ENCODE measurements around the gene RPTOR. TPM values are rescaled to one million over a fixed set of nuclear protein-coding genes. Genes with fewer than 3 reads are reported as not detected.

RPTOR gene
- polyA plus RNA-seq, 1 of the 3 experiments (the other 2 are of a cell fraction) = 14.9 TPM

- Histone ChIP-seq H3K9me2 (no peaks in the 10 kb centered on the region), H3K36me3 (replicated peaks in 1 of 2; ENCODE audit: control insufficient read depth in 1 of 2, insufficient read depth in 2 of 2, low read length in 1 of 2) (peaks cover 3 to 7% of the 10 kb centered on the region in 2 experiments), H2AFZ (ENCODE audit: low read depth) (no peak overlapping the region), H3K27me3 (ENCODE audit: insufficient read depth) (no peaks in the 10 kb centered on the region), H3F3A (replicated peaks; ENCODE audit: insufficient read depth) (no peaks in the 10 kb centered on the region), H3K79me2 (ENCODE audit: insufficient read depth) (peaks cover 45% of the 10 kb centered on the region), H3K4me3 (ENCODE audit: low read depth in 2 of 2, low read length in 1 of 2) (no peak overlapping the region), H4K20me1 (ENCODE audit: insufficient read depth) (peaks cover 26% of the 10 kb centered on the region; the same call in 1 of the 2 replicates), H3K27ac (ENCODE audit: low read depth in 2 of 2, low read length in 1 of 2) (peak overlapping the region in 1 of 2 experiments; percentile 72; a peak in 2 of 4 replicates), H3K4me2 (no peak overlapping the region), H3K9ac (no peak overlapping the region), H3K4me1 (ENCODE audit: control insufficient read depth in 1 of 2, insufficient read depth in 2 of 2, low read depth in 1 of 2, low read length in 1 of 2) (peaks cover 12 to 30% of the 10 kb centered on the region in 2 experiments; a peak in 3 of 4 replicates), H3K9me3 (no peaks in the 10 kb centered on the region)
- 93% methylated on average over 11 of the region's 11 CpGs for WGBS (ENCODE audit: low lambda C conversion rate)
- peak; percentile 82 for DNase-seq
- TF ChIP-seq MXI1 (IDR thresholded peaks at IDR 0.05; ENCODE audit: low read depth, low read length) = 0 out of 2 replicates have a peak, but pooled peaks have one; percentile 37
- no peak for TF ChIP-seq CHD2 (IDR thresholded peaks at IDR 0.05; ENCODE audit: low read length, partially characterized antibody)
- ChIA-PET CTCF (interaction anchor here (1.1 to 2.0 kb wide), 3 partner anchors 14 to 214 kb away, joined by 3 to 5 read pairs (median 5); no protein-coding TSS in a partner anchor), POLR2A (no interaction called here)
Measured at GRCh38 chr17:80645706-80646325, 101.2 kb downstream of the RPTOR start.

DNA sequence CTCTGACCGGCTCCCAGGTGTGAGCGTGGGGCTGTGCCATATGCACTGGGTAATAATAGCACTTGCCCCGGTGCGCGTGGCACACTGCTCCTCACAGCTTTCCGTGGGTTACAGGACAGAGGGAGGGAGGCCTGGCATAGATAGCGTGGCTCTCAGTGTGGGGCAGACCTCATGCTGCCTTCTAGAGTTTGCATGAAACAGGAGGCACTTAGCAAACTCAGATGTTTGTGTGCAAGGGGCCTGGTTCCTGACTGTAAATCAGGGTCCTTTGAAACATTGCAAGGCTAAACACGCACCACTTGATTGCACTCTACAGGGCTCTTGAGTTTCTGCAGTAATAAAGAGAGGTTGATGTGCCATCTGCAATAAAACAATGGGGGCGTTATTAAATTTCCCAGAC, 101.7 kb downstream of the RPTOR start:
- H3K9me3 ChIP-seq = no peaks in the 10 kb centered on the region
- 94% methylated on average over 9 of the region's 9 CpGs for WGBS (ENCODE audit: low lambda C conversion rate)
- TF ChIP-seq ELF1 (IDR thresholded peaks at IDR 0.05) = no peak
- TF ChIP-seq RXRA (IDR thresholded peaks at IDR 0.05; ENCODE audit: borderline replicate concordance, low read depth) = no peak
- no peak for TF ChIP-seq MXI1 (IDR thresholded peaks at IDR 0.05; ENCODE audit: low read depth, low read length)
- no peak for TF ChIP-seq MAX (IDR thresholded peaks at IDR 0.05; ENCODE audit: low read depth)
- TF ChIP-seq TAF1 (IDR thresholded peaks at IDR 0.05; ENCODE audit: borderline replicate concordance, low read depth, low read length) = no peak
- no peak for TF ChIP-seq SIN3A (IDR thresholded peaks at IDR 0.05; ENCODE audit: borderline replicate concordance, low read depth, low read length)
- TF ChIP-seq, protein P1, sequence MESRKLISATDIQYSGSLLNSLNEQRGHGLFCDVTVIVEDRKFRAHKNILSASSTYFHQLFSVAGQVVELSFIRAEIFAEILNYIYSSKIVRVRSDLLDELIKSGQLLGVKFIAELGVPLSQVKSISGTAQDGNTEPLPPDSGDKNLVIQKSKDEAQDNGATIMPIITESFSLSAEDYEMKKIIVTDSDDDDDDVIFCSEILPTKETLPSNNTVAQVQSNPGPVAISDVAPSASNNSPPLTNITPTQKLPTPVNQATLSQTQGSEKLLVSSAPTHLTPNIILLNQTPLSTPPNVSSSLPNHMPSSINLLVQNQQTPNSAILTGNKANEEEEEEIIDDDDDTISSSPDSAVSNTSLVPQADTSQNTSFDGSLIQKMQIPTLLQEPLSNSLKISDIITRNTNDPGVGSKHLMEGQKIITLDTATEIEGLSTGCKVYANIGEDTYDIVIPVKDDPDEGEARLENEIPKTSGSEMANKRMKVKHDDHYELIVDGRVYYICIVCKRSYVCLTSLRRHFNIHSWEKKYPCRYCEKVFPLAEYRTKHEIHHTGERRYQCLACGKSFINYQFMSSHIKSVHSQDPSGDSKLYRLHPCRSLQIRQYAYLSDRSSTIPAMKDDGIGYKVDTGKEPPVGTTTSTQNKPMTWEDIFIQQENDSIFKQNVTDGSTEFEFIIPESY (IDR thresholded peaks at IDR 0.05; ENCODE audit: borderline replicate concordance, low read depth) = no peak
- TF ChIP-seq CHD2 (IDR thresholded peaks at IDR 0.05; ENCODE audit: low read length, partially characterized antibody) = no peak
- TF ChIP-seq GABPA (IDR thresholded peaks at IDR 0.05; ENCODE audit: low read depth) = no peak
- TF ChIP-seq FOSL2 (IDR thresholded peaks at IDR 0.05; ENCODE audit: borderline replicate concordance, low read depth) = no peak
- TF ChIP-seq MEF2A (IDR thresholded peaks at IDR 0.05; ENCODE audit: borderline replicate concordance, low read depth) = no peak
- no peak for TF ChIP-seq RFX5 (IDR thresholded peaks at IDR 0.05; ENCODE audit: low read length)
- peaks cover 26% of the 10 kb centered on the region; the same call in 1 of the 2 replicates for H4K20me1 ChIP-seq (ENCODE audit: insufficient read depth)
- H3K9me2 ChIP-seq = no peaks in the 10 kb centered on the region
- no peak overlapping the region for H3K9ac ChIP-seq
- ChIA-PET CTCF (interaction anchor here (2.0 kb wide), 1 partner anchor 213 kb away, joined by 5 read pairs; no protein-coding TSS in a partner anchor), POLR2A (no interaction called here)
- H3K4me3 ChIP-seq (ENCODE audit: low read depth in 2 of 2, low read length in 1 of 2) = no peak overlapping the region
- H2AFZ ChIP-seq (ENCODE audit: low read depth) = no peak overlapping the region
- H3K4me1 ChIP-seq (ENCODE audit: control insufficient read depth in 1 of 2, insufficient read depth in 2 of 2, low read depth in 1 of 2, low read length in 1 of 2) = peaks cover 12 to 30% of the 10 kb centered on the region in 2 experiments; a peak in 3 of 4 replicates
- peak overlapping the region in 1 of 2 experiments; percentile 72; a peak in 2 of 4 replicates for H3K27ac ChIP-seq (ENCODE audit: low read depth in 2 of 2, low read length in 1 of 2)
- no peaks in the 10 kb centered on the region for H3K27me3 ChIP-seq (ENCODE audit: insufficient read depth)
- no peaks in the 10 kb centered on the region for H3F3A ChIP-seq (replicated peaks; ENCODE audit: insufficient read depth)
- H3K79me2 ChIP-seq (ENCODE audit: insufficient read depth) = peaks cover 48% of the 10 kb centered on the region
- no peak overlapping the region for H3K4me2 ChIP-seq
- DNase-seq = no peak
- peaks cover 3 to 7% of the 10 kb centered on the region in 2 experiments for H3K36me3 ChIP-seq (replicated peaks in 1 of 2; ENCODE audit: control insufficient read depth in 1 of 2, insufficient read depth in 2 of 2, low read length in 1 of 2)
